ENCODE measurements around the gene RAB27A.

DNA sequence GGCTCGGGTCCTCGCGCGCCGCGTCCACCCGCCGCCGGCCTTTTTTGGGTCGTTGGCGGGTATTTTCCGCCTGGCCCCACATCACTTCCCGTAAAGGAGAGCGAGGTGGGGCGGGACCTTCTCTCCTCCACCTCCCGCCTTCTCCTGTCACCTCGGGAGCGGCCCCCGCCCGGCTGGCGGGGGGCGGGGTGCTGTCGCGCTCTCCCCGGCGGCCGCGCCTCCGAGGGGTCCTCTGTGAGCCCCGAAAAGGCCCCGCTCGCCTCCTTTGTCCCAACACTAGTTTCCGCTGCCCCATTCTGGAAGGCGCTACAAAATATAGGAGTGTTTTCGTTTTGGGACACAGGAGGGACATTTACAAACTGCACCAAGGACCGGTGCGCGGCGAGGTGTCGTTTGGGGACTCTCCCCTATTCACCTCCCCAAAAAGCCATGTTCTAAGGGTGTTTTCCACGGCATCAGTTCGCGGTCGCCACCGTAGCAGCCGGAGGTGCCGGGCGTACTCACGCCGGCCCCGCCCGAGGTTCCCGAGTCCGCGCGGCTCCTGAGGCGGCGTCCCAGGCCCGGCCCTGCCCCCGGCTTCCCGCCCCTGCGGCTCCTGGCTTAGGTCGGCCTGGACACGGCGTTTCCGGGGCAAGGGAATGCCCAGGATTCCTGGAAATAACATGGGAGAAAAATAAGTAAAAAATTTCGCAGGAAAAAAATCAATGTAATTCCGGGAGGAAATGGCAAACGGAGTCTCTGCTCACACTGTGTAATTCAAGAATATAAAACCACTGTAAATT, at the start of gene RAB27A:
- TF ChIP-seq, protein P1, sequence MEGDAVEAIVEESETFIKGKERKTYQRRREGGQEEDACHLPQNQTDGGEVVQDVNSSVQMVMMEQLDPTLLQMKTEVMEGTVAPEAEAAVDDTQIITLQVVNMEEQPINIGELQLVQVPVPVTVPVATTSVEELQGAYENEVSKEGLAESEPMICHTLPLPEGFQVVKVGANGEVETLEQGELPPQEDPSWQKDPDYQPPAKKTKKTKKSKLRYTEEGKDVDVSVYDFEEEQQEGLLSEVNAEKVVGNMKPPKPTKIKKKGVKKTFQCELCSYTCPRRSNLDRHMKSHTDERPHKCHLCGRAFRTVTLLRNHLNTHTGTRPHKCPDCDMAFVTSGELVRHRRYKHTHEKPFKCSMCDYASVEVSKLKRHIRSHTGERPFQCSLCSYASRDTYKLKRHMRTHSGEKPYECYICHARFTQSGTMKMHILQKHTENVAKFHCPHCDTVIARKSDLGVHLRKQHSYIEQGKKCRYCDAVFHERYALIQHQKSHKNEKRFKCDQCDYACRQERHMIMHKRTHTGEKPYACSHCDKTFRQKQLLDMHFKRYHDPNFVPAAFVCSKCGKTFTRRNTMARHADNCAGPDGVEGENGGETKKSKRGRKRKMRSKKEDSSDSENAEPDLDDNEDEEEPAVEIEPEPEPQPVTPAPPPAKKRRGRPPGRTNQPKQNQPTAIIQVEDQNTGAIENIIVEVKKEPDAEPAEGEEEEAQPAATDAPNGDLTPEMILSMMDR (IDR thresholded peaks at IDR 0.05), result no peak
- no peak for TF ChIP-seq POLR2A (IDR thresholded peaks at IDR 0.05)
